Measurements from ENCODE around the gene ZNF174. TPM values are rescaled to one million over a fixed set of nuclear protein-coding genes. Genes with fewer than 3 reads are reported as not detected.

ZNF174 gene
- total and polyA plus RNA-seq, 2 of the 4 experiments (the other 2 are of a cell fraction): 7.2 to 10.6 TPM

DNA sequence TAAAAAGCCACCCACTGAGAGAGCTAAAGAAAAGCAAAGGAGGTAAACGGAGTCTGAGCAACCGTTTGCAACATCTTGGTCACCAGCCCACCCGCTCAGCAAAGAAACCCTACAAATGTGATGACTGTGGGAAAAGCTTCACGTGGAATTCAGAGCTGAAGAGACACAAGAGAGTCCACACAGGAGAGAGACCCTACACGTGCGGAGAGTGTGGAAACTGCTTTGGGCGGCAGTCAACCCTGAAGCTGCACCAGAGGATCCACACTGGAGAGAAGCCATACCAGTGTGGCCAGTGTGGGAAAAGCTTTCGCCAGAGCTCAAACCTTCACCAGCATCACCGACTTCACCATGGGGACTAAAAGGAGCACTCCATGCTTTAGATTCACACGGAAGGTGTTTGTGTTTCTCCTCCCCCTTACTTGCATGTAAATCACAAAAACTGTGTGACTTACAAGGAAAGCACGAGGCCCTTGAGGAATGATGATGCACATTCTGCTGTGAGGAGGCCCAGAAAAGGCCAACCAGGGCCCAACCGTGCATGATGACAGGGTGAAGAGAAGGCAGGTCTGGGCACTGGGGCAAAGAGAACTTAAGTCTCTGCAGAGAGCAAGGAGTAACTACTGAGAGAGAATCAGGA, 7.7 kb downstream of the ZNF174 start:
- POLR2A ChIA-PET (ENCODE audit: unreplicated experiment): no interaction called here
- dilution Hi-C loops (cut with HindIII; ENCODE audit: low sequenced_read_pairs, unreplicated experiment) (no loop called here), in situ Hi-C loops (cut with MboI; ENCODE audit: low sequenced_read_pairs) (no loop called here), intact Hi-C loops (cut with micrococcal nuclease) (no loop called here)
- H4K91ac ChIP-seq (ENCODE audit: insufficient read depth, low read depth, low read length): no peak overlapping the region
- BruUV-seq (replicated peaks): no TSS peak
- WGBS, 2 experiments (ENCODE audit: extremely low coverage in 2 of 2, insufficient read length in 1 of 2): 95% methylated on average over 4 of the region's 12 CpGs; no CpG with 5 or more reads in 1 of the 2 experiments
- no peak overlapping the region for H2BK5ac ChIP-seq (ENCODE audit: low read depth, low read length, poor library complexity, severe bottlenecking)
- no peak overlapping the region for H3K4me2 ChIP-seq (ENCODE audit: low read depth, low read length)
- no peaks in the 10 kb centered on the region for H3K9me1 ChIP-seq (ENCODE audit: insufficient read depth, low read length)
- TF ChIP-seq, protein P1, sequence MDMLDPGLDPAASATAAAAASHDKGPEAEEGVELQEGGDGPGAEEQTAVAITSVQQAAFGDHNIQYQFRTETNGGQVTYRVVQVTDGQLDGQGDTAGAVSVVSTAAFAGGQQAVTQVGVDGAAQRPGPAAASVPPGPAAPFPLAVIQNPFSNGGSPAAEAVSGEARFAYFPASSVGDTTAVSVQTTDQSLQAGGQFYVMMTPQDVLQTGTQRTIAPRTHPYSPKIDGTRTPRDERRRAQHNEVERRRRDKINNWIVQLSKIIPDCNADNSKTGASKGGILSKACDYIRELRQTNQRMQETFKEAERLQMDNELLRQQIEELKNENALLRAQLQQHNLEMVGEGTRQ (IDR thresholded peaks at IDR 0.05; ENCODE audit: low read depth, low read length): no peak
- TF ChIP-seq CHD1 (IDR thresholded peaks at IDR 0.05; ENCODE audit: low read depth, low read length) (no peak), FOS (IDR thresholded peaks at IDR 0.05; ENCODE audit: low read depth, low read length) (no peak), MAFK (IDR thresholded peaks at IDR 0.05; ENCODE audit: low read depth, low read length) (no peak), CEBPB (IDR thresholded peaks at IDR 0.05; ENCODE audit: low read depth, low read length) (no peak)
- H3K4me1 ChIP-seq (ENCODE audit: control insufficient read depth, insufficient read depth, low read length): no peaks in the 10 kb centered on the region
- H3K27ac ChIP-seq (ENCODE audit: insufficient read depth, low read length): no peak overlapping the region
- H3K4ac ChIP-seq (ENCODE audit: low read depth, low read length): no peak overlapping the region
- DNase-seq (no peak), ATAC-seq (ENCODE audit: low read depth) (no peak)
- H3K79me1 ChIP-seq (ENCODE audit: low read depth in 1 of 2, low read length in 2 of 2): peaks cover 7 to 10% of the 10 kb centered on the region in 2 experiments; a peak in 2 of 4 replicates
- H3K23ac ChIP-seq (ENCODE audit: low read depth, low read length): no peak overlapping the region
- no peaks in the 10 kb centered on the region for H3K27me3 ChIP-seq (ENCODE audit: control insufficient read depth, insufficient read depth, low read length)
- no peak overlapping the region for H2BK20ac ChIP-seq (ENCODE audit: low read depth, low read length)
- H4K5ac ChIP-seq (ENCODE audit: low read depth, low read length): no peak overlapping the region
- no peak overlapping the region for H2BK15ac ChIP-seq (ENCODE audit: low read depth, low read length)
- no peak overlapping the region for H3K4me3 ChIP-seq (ENCODE audit: insufficient read depth, low read depth, low read length)
- no peak overlapping the region for H2BK120ac ChIP-seq (ENCODE audit: low read depth, low read length)
- H2AK5ac ChIP-seq (ENCODE audit: low read depth, low read length): no peak overlapping the region
- H3K14ac ChIP-seq (replicated peaks; ENCODE audit: low read depth, low read length): no peak overlapping the region
- no peak overlapping the region for H3K18ac ChIP-seq (ENCODE audit: low read depth, low read length)
- H4K20me1 ChIP-seq (ENCODE audit: insufficient read depth, low read length): no peaks in the 10 kb centered on the region
- H3K9ac ChIP-seq (ENCODE audit: low read depth, low read length): no peak overlapping the region
- H3K9me3 ChIP-seq (ENCODE audit: control insufficient read depth, insufficient read depth, low read length): peaks cover 73% of the 10 kb centered on the region
- peaks cover 43% of the 10 kb centered on the region for H3K36me3 ChIP-seq (ENCODE audit: control insufficient read depth, insufficient read depth, low read length)
- H4K8ac ChIP-seq (ENCODE audit: low read depth in 2 of 2, low read length in 2 of 2): no peak overlapping the region
- no peak overlapping the region for H2AK9ac ChIP-seq (replicated peaks; ENCODE audit: low read depth, low read length, poor library complexity)
- no peak overlapping the region for H3K56ac ChIP-seq (ENCODE audit: extremely low read depth, insufficient read depth, low read length)
- H2AFZ ChIP-seq (replicated peaks; ENCODE audit: low read length, poor library complexity): no peak overlapping the region
- CTCF ChIA-PET: no interaction called here

Measured in IMR-90 (cell line).